Smooth muscle cell (in vitro differentiated cells): ENCODE data around the gene TSPYL1. TPM values are rescaled to one million over a fixed set of nuclear protein-coding genes. Genes with fewer than 3 reads are reported as not detected.

Source experiments
- DNase-seq: peaks from one replicate; lab custom pipeline; 2025; ENCODE audit not compliant: unreplicated experiment; lab: John Stamatoyannopoulos, UW
- H2AFZ ChIP-seq: fragments of 200-600 bp; sonication (generic); 2 replicates; pipeline ENCODE4 v1.6.0; 2016; ENCODE audit warnings: antibody characterized with exemption, low read depth, mild to moderate bottlenecking
- H3F3A ChIP-seq: fragments of 200-600 bp; sonication (generic); 2 replicates; pipeline ENCODE4 v1.6.0; 2017; ENCODE audit warnings: antibody characterized with exemption, low read depth
- H3K27ac ChIP-seq: fragments of 200-600 bp; sonication (generic); 2 replicates; pipeline ENCODE4 v1.5.1; 2016; ENCODE audit warnings: low read depth, mild to moderate bottlenecking
- H3K27me3 ChIP-seq: fragments of 200-600 bp; sonication (generic); 2 replicates; pipeline ENCODE4 v1.6.1; 2016; ENCODE audit warnings: low read depth, mild to moderate bottlenecking
- H3K36me3 ChIP-seq: fragments of 200-600 bp; sonication (generic); 2 replicates; pipeline ENCODE4 v1.5.1; 2016; ENCODE audit warnings: low read depth
- H3K4me1 ChIP-seq: fragments of 200-600 bp; sonication (generic); 2 replicates; pipeline ENCODE4 v1.5.1; 2016; ENCODE audit warnings: low read depth
- H3K4me2 ChIP-seq: fragments of 200-600 bp; sonication (generic); 2 replicates; pipeline ENCODE4 v1.6.0; 2016; ENCODE audit warnings: mild to moderate bottlenecking
- H3K4me3 ChIP-seq: fragments of 200-600 bp; sonication (generic); 2 replicates; pipeline ENCODE4 v1.5.1; 2016; ENCODE audit warnings: mild to moderate bottlenecking
- H3K79me2 ChIP-seq: fragments of 200-600 bp; sonication (generic); 2 replicates; pipeline ENCODE4 v1.6.0; 2016; ENCODE audit warnings: low read depth, mild to moderate bottlenecking
- H3K9ac ChIP-seq: fragments of 200-600 bp; sonication (generic); 2 replicates; pipeline ENCODE4 v1.6.0; 2016; ENCODE audit warnings: low read depth
- H3K9me3 ChIP-seq: fragments of 200-600 bp; sonication (generic); replicated peaks from 2 replicates; pipeline ENCODE4 v1.5.1; 2016; ENCODE audit warnings: low read depth
- H4K20me1 ChIP-seq: fragments of 200-600 bp; sonication (generic); 2 replicates; pipeline ENCODE4 v1.6.0; 2016; ENCODE audit warnings: low read depth
- WGBS: methylation state at CpG from one replicate; pipeline ENCODE4 v1.1.7; 2016; ENCODE audit warnings: low lambda C conversion rate; 5-methylcytosine and 5-hydroxymethylcytosine counted together
- polyA plus RNA-seq: library from polyadenylated mRNA; unstranded; fragments of >200 nt; fragmentation: Nextera tagmentation; extraction: Ambion mirVana; gene quantifications from 2 replicates; pipeline ENCODE4 v1.2.1, GENCODE V29; 2016
- total RNA-seq: library from RNA; depleted of rRNA; stranded (reverse); fragments of >200 nt; gene quantifications from 2 replicates; pipeline ENCODE4 v1.2.3, GENCODE V29; 2014
- TF ChIP-seq, protein P1 (sequence below): fragments of 200-600 bp; sonication (generic); IDR thresholded peaks from 2 replicates; pipeline ENCODE4 v1.5.1; 2017; ENCODE audit warnings: borderline replicate concordance, mild to moderate bottlenecking, antibody characterized with exemption; ENCODE audit not compliant: insufficient read depth, poor library complexity, severe bottlenecking

The TSPYL1 gene
- total and polyA plus RNA-seq, 2 experiments from 2014 or later, result 17.9 to 45.0 TPM

DNA sequence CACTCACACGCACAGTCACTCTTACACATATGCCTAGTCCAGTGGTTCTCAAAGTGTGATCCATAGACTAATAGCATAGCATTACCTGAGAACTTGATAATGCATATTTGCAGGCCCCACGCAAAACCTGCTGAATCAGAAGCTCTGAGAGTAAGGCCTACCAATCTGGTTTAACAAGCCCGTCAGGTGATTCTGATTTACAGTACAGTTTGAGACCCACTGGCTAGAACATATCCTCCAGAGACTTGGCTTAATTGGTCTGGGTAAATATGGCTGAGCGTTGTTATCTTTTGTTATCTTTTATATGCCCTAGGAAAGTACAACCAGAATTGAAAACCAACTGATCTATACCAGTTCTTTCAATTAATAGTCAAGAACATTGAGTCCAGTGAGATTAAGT lies 35.4 kb downstream of the TSPYL1 start:
- no peak overlapping the region for H3K4me2 ChIP-seq
- H3K9ac ChIP-seq, result no peak overlapping the region
- no peak overlapping the region for H3K27ac ChIP-seq
- WGBS, result 82% methylated on average over 4 of the region's 4 CpGs
- TF ChIP-seq, protein P1, sequence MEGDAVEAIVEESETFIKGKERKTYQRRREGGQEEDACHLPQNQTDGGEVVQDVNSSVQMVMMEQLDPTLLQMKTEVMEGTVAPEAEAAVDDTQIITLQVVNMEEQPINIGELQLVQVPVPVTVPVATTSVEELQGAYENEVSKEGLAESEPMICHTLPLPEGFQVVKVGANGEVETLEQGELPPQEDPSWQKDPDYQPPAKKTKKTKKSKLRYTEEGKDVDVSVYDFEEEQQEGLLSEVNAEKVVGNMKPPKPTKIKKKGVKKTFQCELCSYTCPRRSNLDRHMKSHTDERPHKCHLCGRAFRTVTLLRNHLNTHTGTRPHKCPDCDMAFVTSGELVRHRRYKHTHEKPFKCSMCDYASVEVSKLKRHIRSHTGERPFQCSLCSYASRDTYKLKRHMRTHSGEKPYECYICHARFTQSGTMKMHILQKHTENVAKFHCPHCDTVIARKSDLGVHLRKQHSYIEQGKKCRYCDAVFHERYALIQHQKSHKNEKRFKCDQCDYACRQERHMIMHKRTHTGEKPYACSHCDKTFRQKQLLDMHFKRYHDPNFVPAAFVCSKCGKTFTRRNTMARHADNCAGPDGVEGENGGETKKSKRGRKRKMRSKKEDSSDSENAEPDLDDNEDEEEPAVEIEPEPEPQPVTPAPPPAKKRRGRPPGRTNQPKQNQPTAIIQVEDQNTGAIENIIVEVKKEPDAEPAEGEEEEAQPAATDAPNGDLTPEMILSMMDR, result no peak
- H3K4me3 ChIP-seq, result no peak overlapping the region
- H3K4me1 ChIP-seq, result peaks cover 3% of the 10 kb centered on the region
- no peak overlapping the region for H2AFZ ChIP-seq
- no peaks in the 10 kb centered on the region for H4K20me1 ChIP-seq
- no peaks in the 10 kb centered on the region for H3K36me3 ChIP-seq
- no peak for DNase-seq
- H3K9me3 ChIP-seq, result no peaks in the 10 kb centered on the region
- no peaks in the 10 kb centered on the region for H3K79me2 ChIP-seq
- no peaks in the 10 kb centered on the region for H3F3A ChIP-seq
- no peaks in the 10 kb centered on the region for H3K27me3 ChIP-seq

DNA sequence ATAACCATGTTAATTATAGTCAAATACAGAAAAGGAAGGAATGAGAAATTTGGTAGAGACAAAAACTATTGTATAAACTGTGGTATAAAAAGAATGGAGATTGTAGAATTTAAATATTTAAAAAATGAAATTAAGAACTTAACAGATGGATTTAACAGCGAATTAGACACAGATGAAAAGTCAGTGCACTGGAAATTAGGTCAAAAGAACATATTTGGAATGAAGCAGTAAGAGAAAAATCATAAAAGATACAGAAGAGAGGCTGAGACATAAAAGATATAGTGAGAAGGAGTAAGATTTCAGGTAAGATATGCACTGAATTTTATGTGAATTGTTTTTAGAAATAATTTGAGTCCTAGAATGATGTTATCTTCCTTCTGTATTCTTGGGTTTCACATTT lies 39.9 kb downstream of the TSPYL1 start:
- no peaks in the 10 kb centered on the region for H3F3A ChIP-seq
- no peak overlapping the region for H3K27ac ChIP-seq
- no peaks in the 10 kb centered on the region for H3K27me3 ChIP-seq
- H3K9me3 ChIP-seq, result no peaks in the 10 kb centered on the region
- no peak overlapping the region for H2AFZ ChIP-seq
- H3K4me1 ChIP-seq, result no peaks in the 10 kb centered on the region
- no peaks in the 10 kb centered on the region for H4K20me1 ChIP-seq
- TF ChIP-seq, protein P1, result no peak
- DNase-seq, result no peak
- H3K36me3 ChIP-seq, result no peaks in the 10 kb centered on the region
- H3K9ac ChIP-seq, result no peak overlapping the region
- no peak overlapping the region for H3K4me3 ChIP-seq
- 100% methylated on average over 1 of the region's 1 CpG for WGBS
- no peak overlapping the region for H3K4me2 ChIP-seq
- no peaks in the 10 kb centered on the region for H3K79me2 ChIP-seq

DNA sequence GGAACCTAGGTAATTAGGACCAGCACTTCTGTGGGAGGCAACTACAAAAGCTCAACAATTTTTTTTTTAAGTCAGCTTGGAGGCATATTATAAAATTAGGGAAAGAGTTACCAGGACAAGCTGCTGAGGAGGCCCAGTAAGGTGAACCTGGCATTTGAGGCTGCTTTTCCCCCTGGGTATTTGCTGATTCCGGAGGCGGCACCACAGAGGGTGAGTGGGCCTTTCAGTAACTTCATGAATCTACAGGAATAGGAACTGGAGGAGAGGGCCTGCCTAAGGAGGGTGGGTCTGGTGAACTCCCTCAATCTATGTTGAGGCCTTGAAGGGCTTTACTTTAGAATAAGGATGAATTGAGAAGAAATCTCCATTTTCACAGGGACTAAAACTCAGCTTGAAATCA lies 40.5 kb downstream of the TSPYL1 start:
- no peak overlapping the region for H2AFZ ChIP-seq
- no peak overlapping the region for H3K4me2 ChIP-seq
- H3F3A ChIP-seq, result no peaks in the 10 kb centered on the region
- TF ChIP-seq, protein P1, result no peak
- H3K79me2 ChIP-seq, result no peaks in the 10 kb centered on the region
- H3K36me3 ChIP-seq, result no peaks in the 10 kb centered on the region
- H3K4me3 ChIP-seq, result no peak overlapping the region
- DNase-seq, result no peak
- no peaks in the 10 kb centered on the region for H3K4me1 ChIP-seq
- no peaks in the 10 kb centered on the region for H3K27me3 ChIP-seq
- whole genome bisulfite sequencing, result 94% methylated on average over 2 of the region's 2 CpGs
- H3K27ac ChIP-seq, result no peak overlapping the region
- no peak overlapping the region for H3K9ac ChIP-seq
- H4K20me1 ChIP-seq, result no peaks in the 10 kb centered on the region
- no peaks in the 10 kb centered on the region for H3K9me3 ChIP-seq

DNA sequence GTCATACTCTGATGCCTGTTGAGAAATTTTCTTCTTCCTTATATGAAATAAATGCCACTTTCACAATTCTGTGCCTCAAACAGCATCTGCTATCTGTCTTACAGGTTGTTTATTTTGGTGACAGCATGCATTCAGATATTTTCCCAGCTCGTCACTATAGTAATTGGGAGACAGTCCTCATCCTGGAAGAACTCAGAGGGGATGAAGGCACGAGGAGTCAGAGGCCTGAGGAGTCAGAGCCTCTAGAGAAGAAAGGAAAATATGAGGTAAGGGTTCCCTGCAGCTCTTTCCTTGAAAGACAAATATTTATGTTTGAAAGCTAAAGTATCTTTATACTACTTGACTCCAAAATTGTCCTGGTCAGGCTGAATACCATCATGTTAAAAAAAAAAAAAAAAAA lies 41.6 kb downstream of the TSPYL1 start:
- Histone ChIP-seq H3K27ac (no peak overlapping the region), H3K36me3 (no peaks in the 10 kb centered on the region), H3K9me3 (no peaks in the 10 kb centered on the region), H2AFZ (no peak overlapping the region), H3K4me3 (no peak overlapping the region), H3K27me3 (no peaks in the 10 kb centered on the region), H4K20me1 (no peaks in the 10 kb centered on the region), H3K4me2 (no peak overlapping the region), H3K4me1 (no peaks in the 10 kb centered on the region), H3K9ac (no peak overlapping the region), H3K79me2 (no peaks in the 10 kb centered on the region), H3F3A (no peaks in the 10 kb centered on the region)
- TF ChIP-seq, protein P1, result no peak
- WGBS, result 71% methylated on average over 2 of the region's 2 CpGs
- no peak for DNase-seq
